ENCODE measurements around the gene C5orf63.
"Not testable (repeated sequence)": the region's sequence is repeated elsewhere in the genome, so short reads cannot be mapped to it uniquely, and the experiment has no call there.

The C5orf63 gene

GRCh38 chr5:127072861-127073846 is at the start of gene C5orf63:
Gene C5orf63 (minus strand): TSS chr5:127073502. CDS start chr5:127058995, 14,507 bp downstream.
- peak; percentile 70 for DNase-seq

GRCh38 chr5:127112347-127112864 is 39.1 kb upstream of the C5orf63 start:
- no peak for DNase-seq

GRCh38 chr5:127111112-127111511 is 37.8 kb upstream of the C5orf63 start:
- no peak for DNase-seq

GRCh38 chr5:127108624-127109260 is 35.4 kb upstream of the C5orf63 start:
- DNase-seq: not testable (repeated sequence)

GRCh38 chr5:127101935-127102334 is 28.6 kb upstream of the C5orf63 start:
- no peak for DNase-seq

GRCh38 chr5:127101533-127101932 is 28.2 kb upstream of the C5orf63 start:
- no peak for DNase-seq

GRCh38 chr5:127098241-127098640 is 24.9 kb upstream of the C5orf63 start:
- no peak for DNase-seq

GRCh38 chr5:127097278-127097677 is 24.0 kb upstream of the C5orf63 start:
- no peak for DNase-seq

- no peak for DNase-seq
These were observed 23.2 kb upstream of the C5orf63 start for GRCh38 chr5:127096328-127096993.

GRCh38 chr5:127094161-127094814 is 21.0 kb upstream of the C5orf63 start:
- no peak for DNase-seq

- no peak for DNase-seq
These were observed 19.4 kb upstream of the C5orf63 start for GRCh38 chr5:127092690-127093089.

GRCh38 chr5:127089191-127089590 is 15.9 kb upstream of the C5orf63 start:
- DNase-seq: no peak

GRCh38 chr5:127088251-127088650 is 14.9 kb upstream of the C5orf63 start:
- DNase-seq: no peak

GRCh38 chr5:127086589-127086988 is 13.3 kb upstream of the C5orf63 start:
- DNase-seq: no peak

GRCh38 chr5:127085796-127086195 is 12.5 kb upstream of the C5orf63 start:
- DNase-seq: no peak

- no peak for DNase-seq
These were observed 12.1 kb upstream of the C5orf63 start for GRCh38 chr5:127085371-127085770.

GRCh38 chr5:127084656-127085055 is 11.4 kb upstream of the C5orf63 start:
- no peak for DNase-seq

GRCh38 chr5:127083711-127084110 is 10.4 kb upstream of the C5orf63 start:
- no peak for DNase-seq

GRCh38 chr5:127079994-127080491 is 6.7 kb upstream of the C5orf63 start:
- no peak for DNase-seq

GRCh38 chr5:127077366-127077765 is 4.1 kb upstream of the C5orf63 start:
- no peak for DNase-seq

- DNase-seq: no peak
These were observed 3.2 kb upstream of the C5orf63 start for GRCh38 chr5:127076315-127077129.

GRCh38 chr5:127074466-127074865 is 1.2 kb upstream of the C5orf63 start:
- no peak for DNase-seq
